GM13977 (cell line): ENCODE results near the gene CCL15.

Source experiments
- DNase-seq: peaks from one replicate; pipeline ENCODE4 v3.0.0; 2012; ENCODE audit warnings: low spot score
- in situ Hi-C: fragments of 300-500 bp; cut with MboI; formaldehyde crosslinking; loops from one replicate; pipeline ENCODE4 v1.12.0; 2022; ENCODE audit warnings: low sequenced_read_pairs, low pct_unique_long_range_greater_than_20kb, mixed read lengths, inconsistent platforms; ENCODE audit not compliant: unreplicated experiment
- TF ChIP-seq, protein P1 (sequence below): IDR thresholded peaks from 2 replicates; pipeline ENCODE4 v1.5.1; 2012; ENCODE audit warnings: mild to moderate bottlenecking, control low read depth; ENCODE audit not compliant: insufficient read depth; ENCODE audit errors: extremely low read depth, missing control alignments

The CCL15 gene

GRCh38 chr17:35972945-35973332, 28.4 kb downstream of the CCL15 start:
- no peak for DNase-seq
- TF ChIP-seq, protein P1, sequence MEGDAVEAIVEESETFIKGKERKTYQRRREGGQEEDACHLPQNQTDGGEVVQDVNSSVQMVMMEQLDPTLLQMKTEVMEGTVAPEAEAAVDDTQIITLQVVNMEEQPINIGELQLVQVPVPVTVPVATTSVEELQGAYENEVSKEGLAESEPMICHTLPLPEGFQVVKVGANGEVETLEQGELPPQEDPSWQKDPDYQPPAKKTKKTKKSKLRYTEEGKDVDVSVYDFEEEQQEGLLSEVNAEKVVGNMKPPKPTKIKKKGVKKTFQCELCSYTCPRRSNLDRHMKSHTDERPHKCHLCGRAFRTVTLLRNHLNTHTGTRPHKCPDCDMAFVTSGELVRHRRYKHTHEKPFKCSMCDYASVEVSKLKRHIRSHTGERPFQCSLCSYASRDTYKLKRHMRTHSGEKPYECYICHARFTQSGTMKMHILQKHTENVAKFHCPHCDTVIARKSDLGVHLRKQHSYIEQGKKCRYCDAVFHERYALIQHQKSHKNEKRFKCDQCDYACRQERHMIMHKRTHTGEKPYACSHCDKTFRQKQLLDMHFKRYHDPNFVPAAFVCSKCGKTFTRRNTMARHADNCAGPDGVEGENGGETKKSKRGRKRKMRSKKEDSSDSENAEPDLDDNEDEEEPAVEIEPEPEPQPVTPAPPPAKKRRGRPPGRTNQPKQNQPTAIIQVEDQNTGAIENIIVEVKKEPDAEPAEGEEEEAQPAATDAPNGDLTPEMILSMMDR: no peak
- in situ Hi-C loops: loop anchor here (10.0 kb wide), 1 partner anchor 172 kb away; no protein-coding TSS in a partner anchor

DNA sequence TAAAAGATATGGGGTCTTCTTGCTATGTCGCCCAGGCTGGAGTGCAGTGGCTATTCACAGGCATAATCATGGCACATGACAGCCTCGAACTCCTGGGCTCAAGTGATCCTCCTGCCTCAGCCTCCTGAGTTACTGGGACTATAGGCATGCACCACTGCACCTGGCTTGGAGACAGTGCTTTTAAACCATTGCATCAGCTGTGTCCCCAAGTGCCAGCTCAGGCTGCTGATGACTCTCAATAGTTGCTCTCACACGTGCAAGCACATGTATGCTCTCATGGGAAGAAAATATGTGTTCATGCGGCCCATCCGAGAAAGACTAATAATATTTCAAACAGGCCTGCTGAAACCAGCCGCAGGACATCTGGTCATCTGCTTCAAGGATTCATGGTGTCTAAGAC, 28.8 kb downstream of the CCL15 start:
- TF ChIP-seq, protein P1: no peak
- in situ Hi-C loops: loop anchor here (10.0 kb wide), 1 partner anchor 172 kb away; no protein-coding TSS in a partner anchor
- DNase-seq: no peak

DNA sequence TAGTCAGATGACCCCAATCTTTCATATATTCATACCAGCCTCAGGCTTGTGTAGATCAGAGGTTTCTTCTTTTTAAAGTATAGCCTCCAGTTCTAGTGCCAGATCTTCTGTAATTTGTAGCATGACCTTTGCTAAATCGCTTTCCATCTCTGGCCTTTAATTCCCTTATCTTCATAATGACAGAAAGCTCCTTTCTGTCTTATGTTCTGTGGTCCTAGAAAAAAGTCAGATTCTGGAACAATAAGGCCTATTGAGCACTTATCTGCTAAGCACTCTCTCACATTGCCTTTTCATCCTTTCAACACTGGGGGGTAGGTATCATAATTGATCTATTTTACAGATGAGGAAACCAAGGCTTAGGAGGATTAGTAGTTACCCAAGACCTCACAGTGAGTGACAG, 29.3 kb downstream of the CCL15 start:
- TF ChIP-seq, protein P1: no peak
- in situ Hi-C loops: loop anchor here (10.0 kb wide), 1 partner anchor 173 kb away; no protein-coding TSS in a partner anchor
- no peak for DNase-seq

DNA sequence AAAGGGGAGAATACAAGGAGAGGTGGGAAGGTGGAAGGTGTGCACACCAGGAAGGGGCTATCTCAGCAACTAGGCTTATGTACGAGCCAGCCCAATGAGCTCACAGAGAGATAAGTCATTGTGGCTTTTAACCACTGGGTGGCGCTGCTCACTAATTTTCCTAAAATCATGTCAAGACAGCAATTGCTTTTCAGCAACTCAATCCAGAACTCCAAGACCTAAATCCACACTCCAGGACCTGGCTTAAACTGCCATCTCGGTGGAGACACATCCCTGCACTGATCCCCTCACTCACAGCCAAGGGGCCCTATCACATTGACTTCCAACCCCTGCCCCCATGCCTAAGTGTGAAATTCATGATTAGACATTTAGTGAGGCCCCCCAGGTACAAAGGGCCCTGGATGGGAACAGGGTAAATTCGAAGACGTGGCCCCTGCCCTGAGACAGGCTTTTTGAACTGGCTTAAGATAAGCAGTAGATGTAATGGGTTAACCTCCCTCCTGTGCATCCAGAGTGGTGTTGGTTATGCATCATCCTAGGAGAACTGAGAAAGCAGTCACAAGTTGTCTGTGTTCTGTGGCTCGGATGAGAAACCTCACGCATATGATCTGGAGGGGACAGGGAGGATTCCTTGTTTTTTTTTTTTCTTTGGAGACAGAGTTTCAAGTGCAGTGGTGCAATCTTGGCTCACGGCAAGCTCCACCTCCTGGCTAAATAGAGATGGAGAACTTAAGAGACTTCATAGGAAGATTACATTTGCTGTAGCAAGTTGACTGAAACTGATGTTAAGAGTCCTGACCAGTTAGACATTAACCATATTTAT, 31.6 kb downstream of the CCL15 start:
- in situ Hi-C loops: loop anchor here (10.0 kb wide), 1 partner anchor 175 kb away; no protein-coding TSS in a partner anchor
- peak; percentile 66 for DNase-seq
- TF ChIP-seq, protein P1: peak; percentile 82

DNA sequence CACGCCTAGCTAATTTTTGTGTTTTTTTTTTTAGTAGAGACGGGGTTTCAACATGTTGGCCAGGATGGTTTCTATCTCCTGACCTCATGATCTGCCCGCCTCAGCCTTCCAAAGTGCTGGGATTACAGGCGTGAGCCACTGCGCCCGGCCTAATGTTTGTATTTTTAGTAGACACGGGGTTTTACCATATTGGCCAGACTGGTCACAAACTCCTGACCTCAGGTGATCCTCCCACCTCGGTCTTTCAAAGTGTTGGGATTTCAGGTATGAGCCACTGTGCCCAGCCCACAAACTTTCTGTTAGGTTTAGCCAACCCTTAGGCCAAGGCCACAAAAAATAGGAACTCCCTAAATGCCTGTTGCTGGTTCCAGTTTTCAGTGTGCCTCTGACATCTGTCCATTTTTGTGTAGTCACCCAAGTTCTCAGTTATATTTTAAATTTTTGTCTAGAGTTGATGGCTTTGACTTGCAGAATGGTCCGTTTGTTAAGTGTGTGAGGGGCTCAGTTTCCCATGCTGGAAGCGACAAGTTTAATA, 32.8 kb downstream of the CCL15 start:
- no peak for DNase-seq
- in situ Hi-C loops: no loop called here
- TF ChIP-seq, protein P1: no peak

DNA sequence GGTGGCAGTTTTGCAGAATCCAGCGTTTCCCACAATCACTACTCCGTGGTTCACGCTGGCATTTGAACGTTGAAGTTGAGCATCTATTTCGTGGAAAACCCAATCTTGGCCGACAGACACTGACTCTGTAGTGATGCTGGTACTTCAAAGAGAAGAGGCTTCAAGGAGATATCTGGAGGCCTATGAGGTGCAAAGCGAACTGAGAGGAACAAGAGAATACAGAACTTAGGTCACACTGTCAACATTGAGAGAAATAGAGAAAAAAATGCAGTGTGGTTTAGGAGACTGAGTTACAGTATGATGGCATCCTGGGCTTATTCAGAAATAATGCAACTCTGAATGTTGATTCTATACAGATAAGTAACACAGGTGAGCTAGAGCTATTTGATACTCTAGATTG, 36.1 kb downstream of the CCL15 start:
- in situ Hi-C loops: no loop called here

More for the DNA sequence above, 36.1 kb downstream of the CCL15 start:
- no peak for DNase-seq
- TF ChIP-seq, protein P1: no peak
